Lower lobe of right lung (tissue), 2 donors: ENCODE measurements around the gene KRT81. TPM values are rescaled to one million over a fixed set of nuclear protein-coding genes. Genes with fewer than 3 reads are reported as not detected.

Source experiments
- ATAC-seq, 2 donors: fragments of 200-7000 bp; cut with Tn5 transposase; one replicate each; pipeline ENCODE4 v1.9.1; 2020 to 2022; ENCODE audit warnings: mild to moderate bottlenecking in 2 of 2, moderate library complexity in 2 of 2
- DNase-seq: peaks from one replicate; pipeline ENCODE4 v3.0.0-alpha.2; 2020
- H3K27ac ChIP-seq: fragments of 200-600 bp; one replicate; pipeline ENCODE4 v1.8.0; 2022
- H3K27me3 ChIP-seq: fragments of 200-600 bp; one replicate; pipeline ENCODE4 v1.8.0; 2022; ENCODE audit warnings: low read depth
- H3K36me3 ChIP-seq: fragments of 200-600 bp; one replicate; pipeline ENCODE4 v1.8.0; 2022; ENCODE audit warnings: mild to moderate bottlenecking
- H3K4me1 ChIP-seq: fragments of 200-600 bp; one replicate; pipeline ENCODE4 v1.8.0; 2022
- H3K4me3 ChIP-seq: fragments of 200-600 bp; one replicate; pipeline ENCODE4 v1.8.0; 2022; ENCODE audit warnings: mild to moderate bottlenecking
- H3K9me3 ChIP-seq: fragments of 200-600 bp; one replicate; pipeline ENCODE4 v1.8.0; 2022
- CTCF ChIP-seq: fragments of 200-600 bp; IDR thresholded peaks from one replicate; pipeline ENCODE4 v1.8.0; 2022; ENCODE audit warnings: antibody characterized with exemption, mild to moderate bottlenecking
- intact Hi-C: fragments of 100-400 bp; cut with DNase I; formaldehyde crosslinking; loops from one replicate; pipeline ENCODE4 v1.11.0; 2022
- total RNA-seq: library from RNA; stranded (reverse); fragmentation: NEBNext Ultra II Directional; extraction: Animal tissue kit (Norgen Biotek cat#: 25700); gene quantifications from one replicate; pipeline ENCODE4 v1.2.1, GENCODE V29; 2021
- donor health status: DM: no; HTN: yes; CAD: no; lungs with severe emphysema.

Gene KRT81
- total RNA-seq, 1 donor from 2014 or later, result not detected

GRCh38 chr12:52284562-52285171, 6.7 kb downstream of the KRT81 start:
- no peak for ATAC-seq
- intact Hi-C loops, result no loop called here
- H3K36me3 ChIP-seq, result no peaks in the 10 kb centered on the region
- H3K27ac ChIP-seq, result no peak overlapping the region
- no peak overlapping the region for H3K4me3 ChIP-seq
- TF ChIP-seq CTCF, result no peak
- DNase-seq, result no peak
- no peaks in the 10 kb centered on the region for H3K9me3 ChIP-seq
- no peaks in the 10 kb centered on the region for H3K27me3 ChIP-seq
- H3K4me1 ChIP-seq, result peaks cover 19% of the 10 kb centered on the region

GRCh38 chr12:52280796-52281560, 10.4 kb downstream of the KRT81 start:
- ATAC-seq (peak; percentile 69 to 75), DNase-seq (peak; percentile 77)
- no peak overlapping the region for H3K4me3 ChIP-seq
- TF ChIP-seq CTCF, result no peak
- intact Hi-C loops, result no loop called here
- no peaks in the 10 kb centered on the region for H3K36me3 ChIP-seq
- peaks cover 30% of the 10 kb centered on the region for H3K4me1 ChIP-seq
- H3K27ac ChIP-seq, result peak overlapping the region; percentile 82
- no peaks in the 10 kb centered on the region for H3K9me3 ChIP-seq
- peaks cover 7% of the 10 kb centered on the region for H3K27me3 ChIP-seq

DNA sequence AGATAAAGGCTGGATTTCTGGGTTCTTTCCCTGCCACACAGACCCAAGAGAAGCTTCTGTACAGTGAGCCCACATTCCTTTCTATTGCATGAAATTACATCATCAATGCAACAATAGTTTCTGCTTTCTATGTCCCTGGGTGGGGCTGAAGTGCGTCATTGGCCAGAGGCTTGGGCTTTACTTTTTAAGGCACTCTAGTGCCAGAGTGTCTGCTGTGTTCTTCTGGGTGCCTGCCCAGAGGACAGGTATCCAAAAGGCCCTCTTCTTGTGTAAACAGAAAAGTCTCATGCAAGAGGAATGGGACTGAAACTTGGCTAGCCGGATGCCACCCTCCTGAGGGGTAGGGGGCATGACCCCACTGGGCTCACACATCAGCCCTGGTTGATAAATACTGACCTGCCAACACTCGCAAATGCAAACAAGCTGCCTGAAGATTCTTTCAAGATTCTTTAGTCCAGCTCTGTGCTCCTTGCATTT, 11.0 kb downstream of the KRT81 start:
- Histone ChIP-seq H3K36me3 (no peaks in the 10 kb centered on the region), H3K27me3 (peaks cover 7% of the 10 kb centered on the region), H3K4me3 (no peak overlapping the region), H3K4me1 (peaks cover 30% of the 10 kb centered on the region), H3K27ac (peak overlapping the region; percentile 82), H3K9me3 (no peaks in the 10 kb centered on the region)
- intact Hi-C loops, result no loop called here
- peak; percentile 87 to 88 for ATAC-seq
- TF ChIP-seq CTCF, result no peak
- peak; percentile 89 for DNase-seq

DNA sequence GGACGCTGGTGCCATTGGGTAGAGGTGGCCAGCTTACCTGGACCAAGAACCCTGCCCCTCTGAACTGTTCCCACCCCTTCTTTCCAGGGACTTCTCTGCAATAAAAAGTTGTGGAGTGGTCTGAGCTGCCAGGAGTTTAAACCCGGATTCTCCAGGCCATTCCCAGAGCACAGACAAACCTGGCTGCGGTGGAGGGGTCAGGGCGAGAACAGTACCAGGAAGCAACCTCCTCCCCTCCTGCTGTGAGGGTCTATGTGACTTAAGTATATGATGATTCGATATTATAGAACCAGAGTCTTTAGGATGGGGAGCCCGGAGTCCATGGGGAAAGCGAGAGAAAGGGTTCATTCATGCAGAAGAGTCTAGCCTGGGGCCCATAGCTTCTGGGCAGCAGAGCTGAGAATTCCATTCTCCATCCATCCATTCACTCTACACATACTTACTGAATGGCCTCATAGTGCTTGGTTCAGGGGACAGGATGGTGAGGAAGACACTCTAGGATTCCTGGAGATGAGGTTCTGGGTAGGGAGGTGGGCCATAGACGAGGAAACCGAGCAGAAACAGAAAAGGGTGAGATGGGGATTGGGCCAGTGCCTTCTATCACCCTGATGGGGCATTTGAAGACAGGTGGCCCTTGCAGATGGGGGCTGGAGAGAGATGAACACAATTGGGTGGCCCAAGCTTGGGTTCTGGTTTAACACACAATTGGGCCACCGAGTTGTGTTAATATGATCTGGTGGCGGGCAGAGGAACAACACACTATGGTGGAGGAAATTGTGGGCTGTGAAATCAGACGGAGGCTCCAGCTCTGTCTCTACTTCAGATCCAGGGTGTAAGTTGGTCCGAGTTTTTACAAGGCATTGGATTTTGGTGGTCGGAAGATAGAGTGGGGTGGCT, 11.7 kb downstream of the KRT81 start:
- H3K9me3 ChIP-seq, result no peaks in the 10 kb centered on the region
- H3K36me3 ChIP-seq, result no peaks in the 10 kb centered on the region
- peaks cover 7% of the 10 kb centered on the region for H3K27me3 ChIP-seq
- H3K4me1 ChIP-seq, result peaks cover 30% of the 10 kb centered on the region
- H3K27ac ChIP-seq, result peak overlapping the region; percentile 82
- DNase-seq, result no peak
- peak; percentile 1 to 8 for ATAC-seq
- TF ChIP-seq CTCF, result no peak
- no peak overlapping the region for H3K4me3 ChIP-seq
- intact Hi-C loops, result no loop called here
